Common myeloid progenitor, CD34-positive (primary cell): Measurements from ENCODE around the gene MEG3. TPM values are rescaled to one million over a fixed set of nuclear protein-coding genes. Genes with fewer than 3 reads are reported as not detected.

Experiments used
- CTCF ChIA-PET: fragments of 350-600 bp; sonication (Branson Sonifier 250); formaldehyde crosslinking; loops from one replicate; lab custom pipeline; 2021; ENCODE audit warnings: antibody characterized with exemption; lab: Charles Lee
- POLR2A ChIA-PET: fragments of 350-600 bp; sonication (Branson Sonifier 250); formaldehyde crosslinking; loops from one replicate; lab custom pipeline; 2021; ENCODE audit warnings: antibody characterized with exemption; lab: Charles Lee
- DNase-seq, 3 donors: peaks; one replicate each; pipeline versions ENCODE4 v3.0.0 to v3.0.0-alpha.2; 2013
- H3K27ac ChIP-seq, 2 experiments: 1 replicate in 1 of 2; 2 replicates in 1 of 2; pipeline ENCODE4 v1.7.0; 2013; ENCODE audit warnings: inconsistent platforms in 2 of 2, low read length in 2 of 2, mild to moderate bottlenecking in 2 of 2, low read depth in 1 of 2, moderate library complexity in 1 of 2; ENCODE audit not compliant: severe bottlenecking in 2 of 2, insufficient read depth in 1 of 2, poor library complexity in 1 of 2
- H3K27me3 ChIP-seq, 5 experiments: replicated peaks in 2 of 5; 1 replicate in 3 of 5; 2 replicates in 2 of 5; pipeline versions ENCODE4 v1.6.1 to v1.7.0; 2013; ENCODE audit warnings: low read length in 4 of 5, mild to moderate bottlenecking in 2 of 5, moderate library complexity in 2 of 5, inconsistent platforms in 1 of 5; ENCODE audit not compliant: insufficient read depth in 5 of 5, control insufficient read depth in 4 of 5
- H3K36me3 ChIP-seq, 4 experiments: 1 replicate in 2 of 4; 2 replicates in 2 of 4; pipeline versions ENCODE4 v1.6.1 to v1.7.0; 2013; ENCODE audit warnings: low read length in 3 of 4, control low read depth in 1 of 4, mild to moderate bottlenecking in 1 of 4; ENCODE audit not compliant: control insufficient read depth in 4 of 4, insufficient read depth in 4 of 4
- H3K4me1 ChIP-seq, 4 experiments: 1 replicate in 3 of 4; 2 replicates in 1 of 4; pipeline versions ENCODE4 v1.6.1 to v1.7.1; 2013; ENCODE audit warnings: low read length in 3 of 4, mild to moderate bottlenecking in 3 of 4, control low read depth in 1 of 4, inconsistent platforms in 1 of 4, moderate library complexity in 1 of 4; ENCODE audit not compliant: control insufficient read depth in 4 of 4, insufficient read depth in 4 of 4; ENCODE audit errors: control extremely low read depth in 1 of 4
- H3K4me3 ChIP-seq, 7 experiments: 1 replicate in 4 of 7; 2 replicates in 3 of 7; pipeline versions ENCODE4 v1.5.1 to v1.7.0; 2013; ENCODE audit warnings: mild to moderate bottlenecking in 7 of 7, low read length in 6 of 7, moderate library complexity in 6 of 7, inconsistent platforms in 2 of 7, low read depth in 2 of 7, control low read depth in 1 of 7; ENCODE audit not compliant: insufficient read depth in 4 of 7, control insufficient read depth in 1 of 7; ENCODE audit errors: extremely low read depth in 1 of 7
- H3K9me3 ChIP-seq, 5 experiments: 1 replicate in 4 of 5; 2 replicates in 1 of 5; pipeline versions ENCODE4 v1.6.1 to v1.7.1; 2013; ENCODE audit warnings: low read length in 4 of 5, mild to moderate bottlenecking in 2 of 5, inconsistent platforms in 1 of 5, low read depth in 1 of 5, moderate library complexity in 1 of 5; ENCODE audit not compliant: control insufficient read depth in 4 of 5, insufficient read depth in 2 of 5; ENCODE audit errors: control extremely low read depth in 1 of 5
- WGBS: methylation state at CpG from one replicate; pipeline ENCODE4 v1.1.5; 2013; ENCODE audit not compliant: insufficient coverage; 5-methylcytosine and 5-hydroxymethylcytosine counted together
- polyA plus RNA-seq: library from polyadenylated mRNA; unstranded; fragments of 120-200 nt; gene quantifications from one replicate; pipeline ENCODE4 v1.2.1, GENCODE V29; 2013

MEG3 gene
- 25.9 TPM for polyA plus RNA-seq

DNA sequence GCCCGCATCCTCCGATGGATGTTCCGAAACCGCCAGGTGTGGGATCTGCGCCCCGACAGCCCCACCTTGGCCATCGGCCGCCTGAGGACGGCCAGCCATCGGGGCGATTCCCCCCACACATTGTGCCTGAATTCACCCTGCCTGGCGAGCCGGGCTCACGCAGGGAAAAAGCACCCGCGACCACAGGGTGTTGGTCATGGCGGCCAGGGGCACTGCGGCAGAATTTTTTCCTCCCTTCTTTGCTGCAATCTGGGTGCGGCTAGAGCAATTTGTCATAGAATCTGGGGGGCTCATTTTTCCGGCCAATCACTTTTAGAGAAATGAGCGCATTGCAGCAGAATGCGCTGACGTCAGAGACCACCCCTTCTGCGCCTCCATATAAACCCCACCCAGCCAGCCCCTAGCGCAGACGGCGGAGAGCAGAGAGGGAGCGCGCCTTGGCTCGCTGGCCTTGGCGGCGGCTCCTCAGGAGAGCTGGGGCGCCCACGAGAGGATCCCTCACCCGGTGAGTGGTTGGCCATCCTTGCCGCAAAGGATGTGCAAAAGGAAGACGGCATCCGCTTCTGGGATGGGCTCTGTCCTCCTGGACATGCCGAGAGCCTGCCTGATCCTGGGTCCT lies at the start of gene MEG3:
MEG3 (plus strand) TSS at position 406 of the 619 bp plus-strand sequence.
- Histone ChIP-seq H3K4me1 (peaks cover 0 to 36% (median 19%) of the 10 kb centered on the region in 4 experiments), H3K27me3 (peaks cover 0 to 36% (median 4%) of the 10 kb centered on the region in 5 experiments), H3K27ac (no peak within 1 kb of the TSS), H3K4me3 (peak within 1 kb of the TSS in 6 of 7 experiments; percentile 30 to 71 (median 60)), H3K36me3 (no peaks in the 10 kb centered on the region), H3K9me3 (peaks cover 0 to 11% (median 3%) of the 10 kb centered on the region in 5 experiments)
- ChIA-PET POLR2A (no interaction called here), CTCF (no interaction called here)
- 63% methylated on average over 33 of the region's 39 CpGs for WGBS
- peak; percentile 43 to 72 (median 67) for DNase-seq

- H3K27me3 ChIP-seq: no peaks in the 10 kb centered on the region
- ChIA-PET CTCF (no interaction called here), POLR2A (no interaction called here)
- WGBS: 93% methylated on average over 14 of the region's 14 CpGs
- no peaks in the 10 kb centered on the region for H3K36me3 ChIP-seq
- H3K4me3 ChIP-seq: no peak overlapping the region
- no peaks in the 10 kb centered on the region for H3K9me3 ChIP-seq
- no peaks in the 10 kb centered on the region for H3K4me1 ChIP-seq
- no peak for DNase-seq
- H3K27ac ChIP-seq: no peak overlapping the region
These were observed 49.1 kb upstream of the MEG3 start for GRCh38 chr14:100776681-100777365.

GRCh38 chr14:100777366-100777817 lies 48.5 kb upstream of the MEG3 start:
- 95% methylated on average over 10 of the region's 11 CpGs for WGBS
- Histone ChIP-seq H3K27me3 (no peaks in the 10 kb centered on the region), H3K9me3 (no peaks in the 10 kb centered on the region), H3K36me3 (no peaks in the 10 kb centered on the region), H3K4me3 (no peak overlapping the region), H3K4me1 (no peaks in the 10 kb centered on the region), H3K27ac (no peak overlapping the region)
- POLR2A ChIA-PET: no interaction called here
- CTCF ChIA-PET: no interaction called here
- no peak for DNase-seq

- Histone ChIP-seq H3K4me3 (no peak overlapping the region), H3K27ac (no peak overlapping the region), H3K4me1 (no peaks in the 10 kb centered on the region), H3K36me3 (no peaks in the 10 kb centered on the region), H3K27me3 (no peaks in the 10 kb centered on the region), H3K9me3 (no peaks in the 10 kb centered on the region)
- CTCF ChIA-PET: no interaction called here
- POLR2A ChIA-PET: no interaction called here
- DNase-seq: no peak
- WGBS: 87% methylated on average over 21 of the region's 22 CpGs
These were observed 47.9 kb upstream of the MEG3 start for GRCh38 chr14:100777818-100778525.

GRCh38 chr14:100778526-100778882 lies 47.4 kb upstream of the MEG3 start:
- POLR2A ChIA-PET: no interaction called here
- CTCF ChIA-PET: interaction anchor here (2.2 kb wide), 1 partner anchor 11 kb away, joined by 5 read pairs; no protein-coding TSS in a partner anchor
- WGBS: 94% methylated on average over 7 of the region's 7 CpGs

DNA sequence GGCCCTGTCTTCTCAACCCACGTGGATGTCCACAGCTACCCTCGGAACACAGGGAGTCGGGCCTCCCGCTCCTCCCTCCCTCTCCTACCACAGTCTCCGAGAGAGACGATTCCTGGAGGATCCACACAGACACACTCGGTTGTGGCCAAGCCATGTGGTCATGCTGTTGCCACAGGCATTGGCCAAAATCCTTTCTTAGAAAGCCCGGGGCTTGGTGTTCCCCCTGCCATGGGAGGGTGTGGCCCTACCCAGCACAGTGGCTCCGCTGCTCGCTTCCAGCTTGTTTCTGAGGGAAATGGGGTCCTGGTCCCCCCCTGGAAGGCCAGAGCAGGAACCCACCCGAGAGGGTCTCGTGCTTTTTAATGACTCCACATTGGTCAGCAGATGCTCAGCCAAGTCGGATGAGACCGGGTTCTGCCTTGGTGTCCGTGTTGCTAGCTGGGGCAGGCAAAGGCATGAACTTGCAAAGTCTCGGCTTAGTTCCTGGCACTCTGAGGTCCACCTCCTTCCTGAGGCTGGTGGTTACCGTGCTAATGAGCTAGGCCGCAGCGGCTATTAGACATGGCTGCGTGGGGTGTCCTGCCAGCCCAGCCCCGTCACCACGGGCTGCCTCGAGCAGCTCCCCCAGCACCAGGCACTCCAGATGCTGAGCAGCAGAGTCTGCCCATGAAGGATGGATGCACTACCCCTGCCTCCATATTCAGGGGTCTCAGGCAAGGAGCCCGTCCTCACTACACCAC lies 46.8 kb upstream of the MEG3 start:
- Histone ChIP-seq H3K27me3 (no peaks in the 10 kb centered on the region), H3K27ac (no peak overlapping the region), H3K9me3 (no peaks in the 10 kb centered on the region), H3K36me3 (no peaks in the 10 kb centered on the region), H3K4me3 (no peak overlapping the region), H3K4me1 (peaks cover 0 to 5% (median 3%) of the 10 kb centered on the region in 4 experiments)
- POLR2A ChIA-PET: no interaction called here
- no peak for DNase-seq
- 96% methylated on average over 21 of the region's 24 CpGs for WGBS
- CTCF ChIA-PET: interaction anchor here (2.2 kb wide), 1 partner anchor 11 kb away, joined by 5 read pairs; no protein-coding TSS in a partner anchor

More at GRCh38 chr14:100778526-100778882, 47.4 kb upstream of the MEG3 start:
- H3K4me3 ChIP-seq: no peak overlapping the region
- H3K9me3 ChIP-seq: no peaks in the 10 kb centered on the region
- H3K36me3 ChIP-seq: no peaks in the 10 kb centered on the region
- no peak for DNase-seq
- peaks cover 0 to 4% (median 3%) of the 10 kb centered on the region in 4 experiments for H3K4me1 ChIP-seq
- no peak overlapping the region for H3K27ac ChIP-seq
- H3K27me3 ChIP-seq: no peaks in the 10 kb centered on the region
